Renal pelvis (tissue), 4 donors: ENCODE data around the gene STXBP1. TPM values are rescaled to one million over a fixed set of nuclear protein-coding genes. Genes with fewer than 3 reads are reported as not detected.

Experiments
- DNase-seq: peaks from one replicate; pipeline ENCODE4 v3.0.0-alpha.2; 2013
- polyA plus RNA-seq, 3 donors: library from polyadenylated mRNA; unstranded; fragments of 120-200 nt; gene quantifications; one replicate each; pipeline ENCODE4 v1.2.1, GENCODE V29; 2013; ENCODE audit not compliant: insufficient read length in 3 of 3

The STXBP1 gene
- polyA plus RNA-seq, 3 donors = 27.7 to 33.4 (median 33.1) TPM

DNA sequence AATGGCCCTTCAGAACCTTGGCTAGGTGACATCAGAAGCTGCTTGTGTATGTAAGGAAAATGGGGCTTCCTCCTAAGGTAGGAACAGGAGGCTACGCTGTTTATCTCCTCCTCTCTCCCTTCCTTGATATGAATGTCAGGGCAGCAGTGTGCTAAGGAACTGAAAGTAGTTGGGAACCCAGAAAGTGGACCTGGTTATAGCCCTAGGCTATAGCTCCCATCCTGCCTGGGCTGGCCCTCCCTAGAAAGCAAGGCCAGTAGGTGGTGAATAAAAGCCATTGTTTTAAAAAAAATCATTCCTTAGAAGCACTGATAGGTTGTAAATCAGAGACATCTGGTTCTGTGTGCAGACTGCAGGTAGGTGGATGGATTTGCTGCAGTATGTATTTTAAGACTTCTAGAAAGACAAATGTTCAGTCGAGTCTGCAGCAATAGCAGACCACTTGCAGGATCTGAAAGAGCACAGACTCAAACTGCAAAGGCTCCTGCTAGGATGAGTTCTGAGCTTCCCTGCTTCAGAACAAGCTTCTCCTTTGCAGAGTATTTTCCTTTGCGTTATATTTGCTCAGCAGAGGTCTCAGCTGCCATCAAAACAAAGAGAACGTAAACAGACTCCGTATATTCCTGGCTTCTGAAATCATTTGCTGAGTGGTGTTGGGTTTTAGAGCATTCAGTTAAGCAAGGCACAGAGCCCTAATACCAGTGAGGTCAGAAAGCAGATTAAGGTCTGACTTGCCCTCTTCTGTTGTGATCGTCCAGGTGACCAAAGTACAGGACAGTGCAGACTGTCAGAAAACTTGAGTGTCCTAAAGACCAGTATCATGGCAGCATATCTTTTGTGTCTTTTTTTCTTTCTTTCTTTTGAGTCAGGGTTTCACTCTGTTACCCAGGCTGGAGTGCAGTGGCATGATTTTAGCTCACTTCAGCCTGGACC, 74.7 kb downstream of the STXBP1 start:
- DNase-seq = no peak

DNA sequence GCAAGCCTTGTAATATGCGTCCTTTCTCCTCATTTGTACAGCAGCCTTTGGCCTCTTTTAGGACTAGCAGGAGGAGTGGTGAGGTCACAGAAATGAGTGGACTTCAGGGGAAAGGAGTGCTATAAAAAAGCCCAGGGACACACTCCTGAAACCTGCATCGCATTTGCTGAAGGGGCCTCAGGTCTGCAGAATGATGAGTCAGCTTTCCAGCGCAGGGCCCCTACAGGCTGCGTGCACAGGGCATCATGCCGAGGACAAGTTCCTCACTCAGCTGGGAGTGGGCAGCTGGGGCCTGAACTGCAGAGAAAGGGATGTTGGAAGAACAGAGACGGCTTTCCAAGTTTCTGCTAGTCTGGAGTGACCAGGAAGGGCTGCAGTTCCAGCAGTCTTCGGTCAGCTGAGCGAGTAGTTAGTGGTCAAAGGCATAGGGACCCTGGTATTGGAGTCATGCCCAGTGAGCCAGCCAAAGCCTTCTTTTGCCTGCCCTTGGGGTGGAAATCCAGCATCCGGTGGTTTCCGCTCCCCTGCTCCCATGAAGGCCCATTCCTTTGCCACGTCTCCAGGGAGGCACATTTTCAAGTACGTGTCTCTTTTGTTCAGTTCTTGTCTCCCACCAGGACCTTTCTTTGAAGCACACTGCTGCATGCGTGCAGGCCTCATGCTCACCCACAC, 77.4 kb downstream of the STXBP1 start:
- no peak for DNase-seq

DNA sequence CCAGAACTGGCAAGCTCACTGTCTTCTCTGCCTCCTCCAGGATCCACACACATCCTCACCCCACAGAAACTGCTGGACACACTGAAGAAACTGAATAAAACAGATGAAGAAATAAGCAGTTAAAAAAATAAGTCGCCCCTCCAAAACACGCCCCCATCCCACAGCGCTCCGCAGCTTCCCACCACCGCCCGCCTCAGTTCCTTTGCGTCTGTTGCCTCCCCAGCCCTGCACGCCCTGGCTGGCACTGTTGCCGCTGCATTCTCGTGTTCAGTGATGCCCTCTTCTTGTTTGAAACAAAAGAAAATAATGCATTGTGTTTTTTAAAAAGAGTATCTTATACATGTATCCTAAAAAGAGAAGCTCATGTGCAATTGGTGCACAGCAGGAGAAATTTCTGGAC, 78.7 kb downstream of the STXBP1 start:
- no peak for DNase-seq

GRCh38 chr9:127692071-127692470, 80.0 kb downstream of the STXBP1 start:
- no peak for DNase-seq

- no peak for DNase-seq
Observed at GRCh38 chr9:127693143-127693542, 81.1 kb downstream of the STXBP1 start.

DNA sequence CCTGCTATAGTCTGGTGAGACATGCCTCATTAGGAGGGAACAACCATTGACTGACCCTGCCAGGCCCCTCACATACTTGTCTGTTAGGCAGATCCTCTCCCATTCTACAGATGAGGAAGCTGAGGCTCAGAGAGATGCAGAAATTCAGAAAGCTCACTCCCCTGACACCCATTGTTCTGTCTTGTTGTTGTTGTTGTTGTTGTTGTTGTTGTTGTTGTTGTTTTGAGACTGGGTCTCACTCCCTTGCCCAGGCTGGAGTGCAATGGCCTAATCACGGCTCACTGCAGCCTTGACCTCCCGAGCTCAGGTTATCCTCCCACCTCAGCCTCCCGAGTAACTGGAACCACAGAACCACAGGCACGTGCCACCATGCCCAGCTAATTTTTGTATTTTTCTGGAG, 81.6 kb downstream of the STXBP1 start:
- no peak for DNase-seq

GRCh38 chr9:127694890-127695720, 83.0 kb downstream of the STXBP1 start:
- DNase-seq = no peak

DNA sequence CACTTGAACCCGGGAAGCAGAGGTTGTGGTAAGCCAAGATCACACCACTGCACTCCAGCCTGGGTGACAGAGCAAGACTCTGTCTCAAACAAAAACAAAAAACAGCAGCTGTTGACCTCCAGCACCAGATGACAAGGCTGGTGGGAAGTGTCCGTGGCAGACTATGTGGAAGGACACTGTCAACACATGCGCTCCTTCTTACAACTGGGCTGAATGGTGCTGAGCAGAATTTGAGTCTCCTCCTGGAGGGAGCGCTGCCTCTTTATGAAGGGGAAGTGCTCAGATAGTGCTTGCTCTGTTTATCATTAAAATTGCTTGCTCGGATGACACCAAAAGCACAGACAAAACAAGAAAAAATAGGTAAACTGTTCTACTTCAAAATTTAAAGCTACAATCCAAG, 85.5 kb downstream of the STXBP1 start:
- no peak for DNase-seq

DNA sequence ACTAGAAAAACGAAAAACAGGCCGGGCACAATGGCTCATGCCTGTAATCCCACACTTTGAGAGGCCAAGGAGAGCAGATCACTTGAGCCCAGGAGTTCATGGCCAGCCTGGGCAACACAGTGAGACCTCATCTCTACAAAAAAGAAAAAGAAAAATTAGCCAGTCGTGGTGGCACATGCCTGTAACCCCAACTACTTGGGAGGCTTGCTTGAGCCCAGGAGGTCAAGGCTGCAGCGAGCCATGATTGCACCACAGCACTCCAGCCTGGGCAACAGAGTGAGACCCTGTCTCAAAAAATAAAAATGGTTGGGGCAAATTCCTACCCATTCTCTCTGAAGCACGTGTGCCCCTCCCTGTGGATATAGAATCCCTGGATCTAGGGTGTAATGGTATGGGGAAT, 86.3 kb downstream of the STXBP1 start:
- DNase-seq = no peak

- DNase-seq = peak; percentile 94
Observed at GRCh38 chr9:127698985-127699670, 87.1 kb downstream of the STXBP1 start.

- DNase-seq = no peak
Observed at GRCh38 chr9:127700140-127700539, 88.1 kb downstream of the STXBP1 start.

DNA sequence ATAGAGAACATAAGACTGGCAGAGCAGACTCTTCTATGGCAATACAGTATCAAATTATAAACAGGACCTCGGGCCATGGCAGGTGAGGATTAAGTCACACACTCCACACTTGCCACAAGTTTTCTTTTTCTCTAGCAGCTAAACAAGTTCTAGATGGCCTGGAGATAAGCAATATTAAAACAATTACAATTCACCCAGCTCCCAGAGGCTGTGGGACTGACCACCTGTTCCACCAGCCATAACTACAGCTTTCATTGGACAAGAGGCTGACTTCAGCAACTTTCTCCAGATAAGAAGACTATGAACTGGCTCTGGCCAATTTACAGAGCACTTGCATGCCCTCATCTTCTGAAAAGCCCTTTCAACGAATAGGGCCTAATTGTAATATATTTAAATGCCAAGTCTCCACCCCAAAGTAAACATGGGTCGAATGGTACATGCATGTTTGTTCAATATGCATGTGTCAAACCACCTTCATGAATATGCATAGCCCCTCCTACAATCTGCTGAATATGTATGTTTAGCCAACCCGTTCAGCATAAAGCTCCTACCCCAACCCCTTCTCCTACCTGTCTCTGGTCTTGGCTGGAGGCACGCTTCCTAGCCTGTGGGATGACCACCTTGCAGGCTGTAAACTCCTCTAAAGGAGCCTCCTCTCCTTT, 88.6 kb downstream of the STXBP1 start:
- DNase-seq = no peak

DNA sequence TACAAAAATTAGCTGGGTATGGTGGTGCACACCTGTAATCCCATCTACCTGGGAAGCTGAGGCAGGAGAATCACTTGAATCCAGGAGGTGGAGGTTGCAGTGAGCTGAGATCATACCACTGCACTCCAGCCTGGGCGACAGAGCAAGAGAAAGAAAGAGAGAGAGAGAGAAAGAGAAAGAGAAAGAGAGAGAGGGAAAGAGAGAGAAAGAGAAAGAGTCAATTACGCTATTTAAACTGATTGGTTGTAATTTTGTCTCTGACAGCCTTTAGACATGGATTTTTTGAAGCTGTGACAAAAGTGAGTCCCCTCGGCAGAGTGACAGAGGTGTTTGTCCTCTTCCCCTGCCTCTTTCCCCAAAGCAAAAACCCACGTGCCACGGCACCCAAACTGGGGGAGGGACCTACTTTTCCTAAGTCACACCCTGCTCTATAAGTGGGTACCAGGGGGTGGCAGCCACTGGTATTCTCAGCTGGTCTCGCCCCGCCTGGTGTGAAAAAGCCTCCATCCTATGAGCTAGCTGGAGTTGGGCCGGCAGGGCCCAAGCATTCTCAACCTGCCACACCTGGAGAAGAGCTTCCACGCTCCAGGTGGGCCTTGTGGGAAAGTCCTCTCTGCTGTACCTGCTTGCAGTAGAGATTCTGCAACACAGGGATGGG, 91.3 kb downstream of the STXBP1 start:
- DNase-seq = no peak

GRCh38 chr9:127705577-127706379, 93.7 kb downstream of the STXBP1 start:
- DNase-seq = no peak

DNA sequence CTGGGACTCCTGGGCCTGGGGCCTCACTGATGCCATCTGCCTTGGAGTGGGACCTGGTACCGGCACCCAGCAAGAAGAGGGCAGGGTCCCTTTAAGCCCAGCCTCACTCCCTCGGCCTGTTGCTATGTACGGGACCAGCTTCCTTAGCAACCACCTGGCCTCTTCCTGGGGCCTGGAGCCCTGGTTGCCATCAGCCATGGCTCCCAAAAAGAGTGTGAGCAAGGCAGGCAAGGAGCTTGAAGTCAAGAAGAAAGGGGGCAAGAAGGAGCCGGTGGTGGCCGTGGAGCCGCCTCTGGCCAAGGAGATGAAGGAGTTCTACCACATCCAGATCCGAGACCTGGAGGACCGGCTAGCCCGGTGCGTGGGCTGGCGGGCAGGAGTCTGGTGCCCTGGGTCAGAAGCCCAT, 94.8 kb downstream of the STXBP1 start, which contains the start of gene CFAP157:
Gene CFAP157, plus strand, starts transcription at position 153 of the 406 bp plus-strand sequence. Its CDS starts 44 bp downstream, at position 197.
- DNase-seq = no peak

DNA sequence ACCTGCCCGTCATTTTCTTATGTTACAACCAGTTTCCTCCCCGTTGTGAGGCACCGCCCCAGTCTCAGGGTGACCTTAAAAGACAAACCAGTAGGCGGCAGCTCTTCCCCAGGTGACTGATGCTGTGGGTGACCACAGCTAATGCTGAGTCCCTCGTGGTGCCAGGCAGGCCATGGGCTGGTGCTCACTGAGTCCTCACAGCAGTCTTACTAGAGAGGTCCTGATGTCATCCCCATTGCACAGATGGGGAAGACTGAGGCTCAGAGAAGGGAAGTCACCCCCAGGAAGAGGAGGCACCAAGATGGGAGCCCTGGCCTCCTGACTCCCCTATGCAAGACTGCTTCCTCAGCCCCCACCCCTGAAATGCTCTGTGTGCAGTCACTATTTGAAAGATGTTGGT, 95.7 kb downstream of the STXBP1 start:
- DNase-seq = no peak

- no peak for DNase-seq
Observed at GRCh38 chr9:127708952-127709587, 97.0 kb downstream of the STXBP1 start.

DNA sequence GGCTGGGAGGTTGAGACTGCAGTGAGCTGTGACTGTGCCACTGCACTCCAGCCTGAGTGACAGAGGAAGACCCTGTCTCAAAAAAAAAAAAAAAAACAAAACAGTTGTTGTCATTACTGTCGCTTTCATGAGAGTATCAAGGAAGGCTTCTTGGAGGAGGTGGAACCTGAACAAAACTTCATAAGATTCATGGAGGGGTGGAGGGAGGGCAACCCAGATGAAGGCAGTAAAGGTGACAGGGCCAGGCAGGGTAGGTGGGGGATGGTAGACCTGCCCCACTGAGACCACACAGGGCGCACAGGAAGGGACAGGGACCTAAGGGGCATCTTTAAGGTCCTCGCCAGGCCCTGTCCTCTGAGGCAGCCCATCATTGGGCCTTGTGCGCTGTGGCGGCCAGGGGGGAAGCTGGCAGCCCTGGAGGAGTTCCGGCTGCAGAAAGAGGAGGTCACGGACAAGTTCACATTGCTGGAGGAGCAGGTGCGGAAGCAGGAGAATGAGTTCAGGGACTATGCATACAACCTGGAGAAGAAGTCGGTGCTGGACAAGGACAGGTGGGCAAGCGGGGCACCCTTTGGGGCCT, 98.2 kb downstream of the STXBP1 start:
- DNase-seq = no peak
